GM12892 (cell line): ENCODE results near the gene DPF3.

ENCODE experiments used
- POLR2A ChIP-seq: IDR thresholded peaks from 2 replicates; pipeline ENCODE4 v1.6.1; 2011; ENCODE audit warnings: low read depth, low read length, control low read depth
- POLR2AphosphoS5 ChIP-seq: IDR thresholded peaks from 2 replicates; pipeline ENCODE4 v1.6.1; 2011; ENCODE audit warnings: low read depth, low read length, control low read depth

GRCh38 chr14:72847721-72848120, 46.2 kb downstream of the DPF3 start:
- TF ChIP-seq POLR2AphosphoS5 (no peak), POLR2A (no peak)
